H7 (cell line): ENCODE results near the gene OFD1. TPM values are rescaled to one million over a fixed set of nuclear protein-coding genes. Genes with fewer than 3 reads are reported as not detected.
A peak's percentile ranks its signal among the peaks of the same experiment; 100 is the strongest.

Experiments used
- DNase-seq: peaks from one replicate; pipeline ENCODE4 v3.0.0; 2012
- H3K27me3 ChIP-seq: 2 replicates; pipeline ENCODE4 v1.6.0; 2011; ENCODE audit warnings: mild to moderate bottlenecking, low read length; ENCODE audit not compliant: control insufficient read depth, insufficient read depth
- H3K36me3 ChIP-seq: replicated peaks from 2 replicates; pipeline ENCODE4 v1.5.1; 2011; ENCODE audit warnings: low read length; ENCODE audit not compliant: control insufficient read depth, insufficient read depth
- H3K4me3 ChIP-seq: 2 replicates; pipeline ENCODE4 v1.5.1; 2011; ENCODE audit warnings: low read depth, mild to moderate bottlenecking, control low read depth, low read length, moderate library complexity; ENCODE audit not compliant: insufficient read depth
- total RNA-seq: library from RNA; depleted of rRNA; stranded (reverse); fragments of >200 nt; shearing (Covaris generic); gene quantifications from 2 replicates; pipeline ENCODE4 v1.2.3, GENCODE V29; 2014; rRNA removed

Gene OFD1
- total RNA-seq, 1 experiment from 2014 or later = 13.9 TPM

DNA sequence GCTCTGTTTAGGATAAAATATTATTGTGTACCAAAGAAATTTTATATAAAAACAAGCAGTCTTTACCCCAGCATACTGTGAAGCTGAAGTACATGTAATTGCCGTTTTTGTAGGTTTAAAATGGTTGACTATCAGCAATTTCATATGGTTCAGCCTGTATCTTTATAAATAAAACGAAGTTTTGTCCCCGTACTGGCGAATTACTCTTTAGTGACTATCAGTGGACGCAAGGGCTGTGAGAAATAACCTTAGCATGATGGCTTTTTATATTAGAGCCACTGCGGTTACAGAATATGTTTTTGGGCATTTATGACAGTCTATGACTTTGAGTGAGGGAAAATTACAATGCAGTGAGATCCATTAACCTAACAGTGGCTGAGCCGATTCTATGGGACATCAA lies 81.1 kb downstream of the OFD1 start:
- Histone ChIP-seq H3K27me3 (no peaks in the 10 kb centered on the region), H3K4me3 (no peak overlapping the region), H3K36me3 (no peaks in the 10 kb centered on the region)
- no peak for DNase-seq

GRCh38 chrX:13816176-13816575 lies 81.6 kb downstream of the OFD1 start:
- no peak overlapping the region for H3K4me3 ChIP-seq
- no peaks in the 10 kb centered on the region for H3K36me3 ChIP-seq
- DNase-seq = no peak
- no peaks in the 10 kb centered on the region for H3K27me3 ChIP-seq

DNA sequence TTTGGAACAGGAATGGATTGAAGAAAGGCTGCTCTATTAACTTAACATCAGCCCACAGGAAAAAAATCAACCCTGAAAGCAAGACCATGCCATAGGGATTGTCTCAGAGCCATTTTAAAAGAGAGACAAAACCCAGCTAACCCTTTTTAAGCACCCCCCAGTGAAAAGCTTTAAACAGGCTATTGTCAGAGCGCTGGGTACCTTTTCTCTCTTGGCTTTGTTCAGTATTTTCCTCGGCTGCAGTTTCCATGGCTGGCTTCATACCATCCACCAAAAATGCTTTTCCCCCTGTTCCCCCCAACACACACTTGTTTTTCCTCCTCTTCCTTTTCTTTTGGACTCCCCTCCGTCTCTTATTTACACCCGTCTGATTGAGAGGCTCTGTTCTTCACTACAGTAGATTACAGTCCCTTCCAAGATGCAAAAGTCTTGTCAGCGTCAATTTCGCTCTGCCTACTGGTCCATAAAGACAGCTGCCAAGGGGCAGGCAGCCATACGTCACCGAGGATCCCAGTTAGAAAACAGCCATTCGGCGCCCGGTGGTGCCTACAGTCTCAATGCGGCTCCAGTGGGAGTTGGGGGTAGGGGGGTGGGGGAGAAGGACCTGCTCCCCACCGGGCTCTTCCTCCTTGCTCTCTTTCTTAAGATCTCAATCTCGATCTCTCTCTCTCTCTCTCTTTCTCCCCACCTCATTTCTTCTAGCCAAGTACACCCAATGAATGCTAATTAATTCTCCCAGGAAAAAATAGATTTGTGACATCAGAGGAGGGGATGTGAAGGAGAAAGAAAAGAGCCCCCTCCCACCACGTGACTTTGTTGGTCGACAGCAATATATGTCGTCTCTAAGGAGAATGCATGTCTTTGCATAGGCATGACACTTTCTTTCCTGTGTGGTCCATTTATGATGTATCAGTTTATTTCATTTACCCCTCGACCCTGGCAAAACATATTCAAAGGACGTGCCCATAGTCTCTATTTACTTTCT lies 82.4 kb downstream of the OFD1 start, which contains the start of gene GPM6B:
GPM6B (minus strand) TSS at position 451 of the 985 bp plus-strand sequence; CDS start at position 262, 189 bp downstream.
- peak; percentile 52 for DNase-seq
- Histone ChIP-seq H3K36me3 (no peaks in the 10 kb centered on the region), H3K4me3 (no peak within 1 kb of the TSS), H3K27me3 (no peaks in the 10 kb centered on the region)

Other genes with a start within 250 kb of the OFD1 start
- 0.24 and 0.41 TPM in 2 replicates for gene EGFL6, start 165.1 kb upstream of the OFD1 start, total RNA-seq
- gene TCEANC, start 81.6 kb upstream of the OFD1 start, total RNA-seq = 5.0 and 6.7 TPM in 2 replicates
- 74.6 and 82.6 TPM in 2 replicates for gene RAB9A, start 45.6 kb upstream of the OFD1 start, total RNA-seq
- gene TRAPPC2, start 128 bp upstream of the OFD1 start, total RNA-seq = 22.2 and 23.0 TPM in 2 replicates
- 205 and 225 TPM in 2 replicates for gene GPM6B, start 82.3 kb downstream of the OFD1 start, total RNA-seq